A549 (cell line): ENCODE results near the gene KRT8. TPM values are rescaled to one million over a fixed set of nuclear protein-coding genes. Genes with fewer than 3 reads are reported as not detected.

Source experiments
- ATAC-seq, 2 experiments: fragments of 200-7000 bp in 1 of 2; fragments of >200 bp in 1 of 2; cut with Nextera tagmentation in 1 of 2; cut with Tn5 transposase in 1 of 2; 3 replicates each; pipeline versions ENCODE4 v1.8.0 to v1.9.1; 2018 to 2020; ENCODE audit warnings: mild to moderate bottlenecking in 1 of 2, moderate library complexity in 1 of 2
- CTCF ChIA-PET: fragments of 300-600 bp; sonication (Branson Sonifier 250); formaldehyde crosslinking; extraction: SDS; loops from one replicate; lab custom pipeline; 2021; ENCODE audit warnings: antibody characterized with exemption, inconsistent platforms; lab: Yijun Ruan, JAX
- POLR2A ChIA-PET: fragments of 350-600 bp; formaldehyde crosslinking; extraction: SDS; loops from one replicate; lab custom pipeline; 2021; ENCODE audit warnings: antibody characterized with exemption, inconsistent platforms; lab: Yijun Ruan, JAX
- DNase-seq, 2 experiments: peaks; one replicate each; pipeline versions ENCODE4 v3.0.0 to v3.0.0-alpha.2; 2011 to 2016; ENCODE audit warnings: low read depth in 1 of 2, low spot score in 1 of 2
- FAIRE-seq: peaks from 2 replicates; lab custom pipeline; 2011; peaks lifted over from hg19 to GRCh38; lab: Jason Lieb, UNC
- H3K27ac ChIP-seq, 2 experiments: fragments of >200 bp; sonication (Bioruptor Twin); formaldehyde crosslinking; 3 replicates each; pipeline ENCODE4 v1.5.1; 2016 to 2017
- H3K4me1 ChIP-seq: fragments of >200 bp; sonication (Bioruptor Twin); formaldehyde crosslinking; 3 replicates; pipeline ENCODE4 v1.6.1; 2016
- H3K4me2 ChIP-seq: fragments of >200 bp; sonication (Bioruptor Twin); formaldehyde crosslinking; 3 replicates; pipeline ENCODE4 v1.6.1; 2016
- H3K4me3 ChIP-seq: fragments of >200 bp; sonication (Bioruptor Twin); formaldehyde crosslinking; 3 replicates; pipeline ENCODE4 v1.5.1; 2016
- H3K9me3 ChIP-seq: fragments of >200 bp; sonication (Bioruptor Twin); formaldehyde crosslinking; 3 replicates; pipeline ENCODE4 v1.6.1; 2016
- CEBPB ChIP-seq, 2 experiments: fragments of >200 bp in 1 of 2; sonication (Bioruptor Twin) in 1 of 2; formaldehyde crosslinking in 1 of 2; IDR thresholded peaks; 2 replicates each; pipeline ENCODE4 v1.6.1; 2012 to 2016
- EHF ChIP-seq: fragments of 250-450 bp; sonication (Bioruptor Pico); IDR thresholded peaks from 2 replicates; pipeline ENCODE4 v1.5.0; 2020; ENCODE audit warnings: mild to moderate bottlenecking
- ESRRA ChIP-seq: fragments of 150-350 bp; IDR thresholded peaks from 2 replicates; pipeline ENCODE4 v1.6.1; 2014; ENCODE audit warnings: mild to moderate bottlenecking, low read length, borderline replicate concordance
- FOSB ChIP-seq: fragments of 250-450 bp; sonication (Bioruptor Pico); IDR thresholded peaks from 2 replicates; pipeline ENCODE4 v1.5.0; 2020; ENCODE audit warnings: mild to moderate bottlenecking, moderate library complexity
- GATA3 ChIP-seq: IDR thresholded peaks from 2 replicates; pipeline ENCODE4 v1.6.1; 2012; ENCODE audit warnings: borderline replicate concordance
- HDAC2 ChIP-seq: fragments of 200-600 bp; sonication (generic); IDR thresholded peaks from 2 replicates; pipeline ENCODE4 v1.6.1; 2016
- HEYL ChIP-seq: fragments of 250-450 bp; sonication (Bioruptor Pico); IDR thresholded peaks from 2 replicates; pipeline ENCODE4 v1.8.0; 2021; ENCODE audit warnings: mild to moderate bottlenecking, moderate library complexity
- HMGXB4 ChIP-seq: fragments of 250-450 bp; sonication (Bioruptor Pico); IDR thresholded peaks from 2 replicates; pipeline ENCODE4 v1.5.0; 2021; ENCODE audit warnings: mild to moderate bottlenecking, moderate library complexity, borderline replicate concordance
- KDM1A ChIP-seq: fragments of 200-600 bp; sonication (generic); IDR thresholded peaks from 2 replicates; pipeline ENCODE4 v1.6.1; 2016; ENCODE audit warnings: low read depth, mild to moderate bottlenecking
- KDM5A ChIP-seq: fragments of 200-600 bp; sonication (generic); IDR thresholded peaks from 2 replicates; pipeline ENCODE4 v1.6.1; 2016; ENCODE audit warnings: antibody characterized with exemption, mild to moderate bottlenecking
- MAX ChIP-seq: IDR thresholded peaks from 2 replicates; pipeline ENCODE4 v1.6.1; 2012
- NFE2L2 ChIP-seq: fragments of 150-350 bp; conservative IDR thresholded peaks from 2 replicates; pipeline ENCODE4 v1.6.1; 2014; ENCODE audit warnings: low read length
- RAD21 ChIP-seq, 2 experiments: fragments of >200 bp in 1 of 2; sonication (Bioruptor Twin) in 1 of 2; formaldehyde crosslinking in 1 of 2; IDR thresholded peaks in 1 of 2; conservative IDR thresholded peaks in 1 of 2; 2 replicates in 1 of 2; 3 replicates in 1 of 2; pipeline ENCODE4 v1.6.1; 2012 to 2018; ENCODE audit warnings: inconsistent platforms in 1 of 2
- RARB ChIP-seq: fragments of 250-450 bp; sonication (Bioruptor Pico); IDR thresholded peaks from 2 replicates; pipeline ENCODE4 v1.8.0; 2021; ENCODE audit warnings: mild to moderate bottlenecking, moderate library complexity
- SMC3 ChIP-seq: fragments of >200 bp; sonication (Bioruptor Twin); formaldehyde crosslinking; IDR thresholded peaks from 3 replicates; pipeline ENCODE4 v1.6.1; 2018; ENCODE audit warnings: inconsistent platforms
- ZC3H11A ChIP-seq: fragments of 450-650 bp; IDR thresholded peaks from 2 replicates; pipeline ENCODE4 v1.6.1; 2014; ENCODE audit warnings: antibody characterized with exemption, mild to moderate bottlenecking
- ZSCAN20 ChIP-seq: fragments of 250-450 bp; sonication (Bioruptor Pico); IDR thresholded peaks from 2 replicates; pipeline ENCODE4 v1.8.0; 2022; ENCODE audit warnings: mild to moderate bottlenecking, moderate library complexity
- WGBS: methylation state at CpG from one replicate; pipeline ENCODE4 v1.1.6; 2017; ENCODE audit errors: missing lambda C conversion rate; 5-methylcytosine and 5-hydroxymethylcytosine counted together
- polyA plus RNA-seq, 4 experiments: library from polyadenylated mRNA; depleted of rRNA in 3 of 4; stranded (reverse); fragments of >200 nt; fragmentation: RNase III in 1 of 4; extraction: RNeasy Plus Mini Kit Qiagen cat#74134 plus additional on column Dnase treatment in 1 of 4; gene quantifications; 2 replicates in 3 of 4; 3 replicates in 1 of 4; pipeline ENCODE4 v1.2.3, GENCODE V29; 2011 to 2017
- TF ChIP-seq, protein P1 (sequence below): fragments of >200 bp; sonication (Bioruptor Twin); formaldehyde crosslinking; IDR thresholded peaks from 3 replicates; pipeline ENCODE4 v1.5.1; 2016
- TF ChIP-seq, protein P2 (sequence below): IDR thresholded peaks from 2 replicates; pipeline ENCODE4 v1.6.1; 2012

KRT8 gene
- polyA plus RNA-seq, 2 of the 4 experiments (the other 2 are of a cell fraction), result 2,250 to 3,633 TPM

- Histone ChIP-seq H3K4me3 (peak overlapping the region; percentile 91), H3K4me1 (peaks cover 41% of the 10 kb centered on the region), H3K4me2 (peak overlapping the region; percentile 93), H3K9me3 (no peaks in the 10 kb centered on the region), H3K27ac (peak overlapping the region; percentile 96 to 97)
- 20% methylated on average over 15 of the region's 15 CpGs for WGBS
- FAIRE-seq, result no peak
- CTCF ChIA-PET, result interaction anchor here (0.7 to 9.8 kb wide), 28 partner anchors 10 to 808 kb away, joined by 3 to 112 read pairs (median 8); partner anchors contain the start of gene KRT8
- peak in 1 of 2 experiments; percentile 1; a peak in 3 of 6 replicates for ATAC-seq
- POLR2A ChIA-PET, result interaction anchor here (0.6 to 9.4 kb wide), 7 partner anchors 19 to 56 kb away, joined by 3 to 208 read pairs (median 7); partner anchors contain the start of gene KRT8
- DNase-seq, result peak in 1 of 2 experiments; percentile 64
- TF ChIP-seq KDM5A (0 out of 2 replicates have a peak, but pooled peaks have one; percentile 19), SMC3 (peak; percentile 60), EHF (CRISPR knock-in tag) (no peak), MAX (peak; percentile 75), KDM1A (no peak), HMGXB4 (CRISPR knock-in tag) (no peak), RARB (CRISPR knock-in tag) (0 out of 2 replicates have a peak, but pooled peaks have one; percentile 30), RAD21 (conservative IDR thresholded peaks at IDR 0.05 in 1 of 2, IDR thresholded peaks at IDR 0.05 in 1 of 2) (peak; percentile 64 to 65)
- TF ChIP-seq, protein P1, sequence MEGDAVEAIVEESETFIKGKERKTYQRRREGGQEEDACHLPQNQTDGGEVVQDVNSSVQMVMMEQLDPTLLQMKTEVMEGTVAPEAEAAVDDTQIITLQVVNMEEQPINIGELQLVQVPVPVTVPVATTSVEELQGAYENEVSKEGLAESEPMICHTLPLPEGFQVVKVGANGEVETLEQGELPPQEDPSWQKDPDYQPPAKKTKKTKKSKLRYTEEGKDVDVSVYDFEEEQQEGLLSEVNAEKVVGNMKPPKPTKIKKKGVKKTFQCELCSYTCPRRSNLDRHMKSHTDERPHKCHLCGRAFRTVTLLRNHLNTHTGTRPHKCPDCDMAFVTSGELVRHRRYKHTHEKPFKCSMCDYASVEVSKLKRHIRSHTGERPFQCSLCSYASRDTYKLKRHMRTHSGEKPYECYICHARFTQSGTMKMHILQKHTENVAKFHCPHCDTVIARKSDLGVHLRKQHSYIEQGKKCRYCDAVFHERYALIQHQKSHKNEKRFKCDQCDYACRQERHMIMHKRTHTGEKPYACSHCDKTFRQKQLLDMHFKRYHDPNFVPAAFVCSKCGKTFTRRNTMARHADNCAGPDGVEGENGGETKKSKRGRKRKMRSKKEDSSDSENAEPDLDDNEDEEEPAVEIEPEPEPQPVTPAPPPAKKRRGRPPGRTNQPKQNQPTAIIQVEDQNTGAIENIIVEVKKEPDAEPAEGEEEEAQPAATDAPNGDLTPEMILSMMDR, result peak; percentile 49
Observed at GRCh38 chr12:52952076-52952801, 47.4 kb upstream of the KRT8 start.

DNA sequence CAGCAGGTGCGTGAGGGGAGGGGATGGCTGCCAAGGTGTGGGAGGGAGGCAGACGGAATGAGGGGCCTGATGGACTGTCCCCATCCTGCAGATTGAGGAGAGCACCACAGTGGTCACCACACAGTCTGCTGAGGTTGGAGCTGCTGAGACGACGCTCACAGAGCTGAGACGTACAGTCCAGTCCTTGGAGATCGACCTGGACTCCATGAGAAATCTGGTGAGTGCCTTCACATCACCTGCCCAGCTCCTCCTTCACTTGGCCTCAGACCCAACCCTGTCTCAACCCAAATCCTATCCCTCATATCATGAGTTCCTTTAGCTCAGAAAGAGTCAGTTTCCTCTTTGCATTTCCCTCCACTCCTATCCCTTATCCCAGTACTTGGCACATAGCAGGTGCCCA, 46.8 kb upstream of the KRT8 start:
- Histone ChIP-seq H3K4me2 (peak overlapping the region; percentile 93), H3K4me1 (peaks cover 47% of the 10 kb centered on the region), H3K4me3 (peak overlapping the region; percentile 91), H3K9me3 (no peaks in the 10 kb centered on the region), H3K27ac (peak overlapping the region; percentile 96 to 97)
- TF ChIP-seq ZC3H11A (no peak), HDAC2 (no peak), ZSCAN20 (CRISPR knock-in tag) (no peak), SMC3 (no peak), HEYL (CRISPR knock-in tag) (no peak), ESRRA (no peak), NFE2L2 (no peak), GATA3 (peak; percentile 25; the same call in 1 of the 2 replicates), CEBPB (IDR thresholded peaks at IDR 0.05) (no peak), FOSB (CRISPR knock-in tag) (no peak)
- TF ChIP-seq, protein P2, sequence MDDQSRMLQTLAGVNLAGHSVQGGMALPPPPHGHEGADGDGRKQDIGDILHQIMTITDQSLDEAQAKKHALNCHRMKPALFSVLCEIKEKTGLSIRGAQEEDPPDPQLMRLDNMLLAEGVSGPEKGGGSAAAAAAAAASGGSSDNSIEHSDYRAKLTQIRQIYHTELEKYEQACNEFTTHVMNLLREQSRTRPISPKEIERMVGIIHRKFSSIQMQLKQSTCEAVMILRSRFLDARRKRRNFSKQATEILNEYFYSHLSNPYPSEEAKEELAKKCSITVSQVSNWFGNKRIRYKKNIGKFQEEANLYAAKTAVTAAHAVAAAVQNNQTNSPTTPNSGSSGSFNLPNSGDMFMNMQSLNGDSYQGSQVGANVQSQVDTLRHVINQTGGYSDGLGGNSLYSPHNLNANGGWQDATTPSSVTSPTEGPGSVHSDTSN, result 0 out of 2 replicates have a peak, but pooled peaks have one; percentile 6
- TF ChIP-seq, protein P1, result no peak
- POLR2A ChIA-PET, result interaction anchor here (0.5 to 9.4 kb wide), 7 partner anchors 19 to 56 kb away, joined by 3 to 208 read pairs (median 7); partner anchors contain the start of gene KRT8
- no peak for ATAC-seq
- CTCF ChIA-PET, result interaction anchor here (0.6 to 9.8 kb wide), 28 partner anchors 10 to 808 kb away, joined by 3 to 112 read pairs (median 8); partner anchors contain the start of gene KRT8
- no peak for DNase-seq
- WGBS, result 25% methylated on average over 6 of the region's 6 CpGs
- no peak for FAIRE-seq
